Fibroblast of lung (primary cell): ENCODE measurements around the gene MYO18A.

Experiments used
- EZH2 ChIP-seq: IDR thresholded peaks from 2 replicates; pipeline ENCODE4 v1.5.1; 2012; ENCODE audit warnings: low read length, control low read depth, mild to moderate bottlenecking; ENCODE audit errors: missing control alignments
- TF ChIP-seq, protein P1 (sequence below), 2 donors: IDR thresholded peaks in 1 of 2; conservative IDR thresholded peaks in 1 of 2; 1 replicate in 1 of 2; 2 replicates in 1 of 2; pipeline ENCODE4 v1.5.1; 2011 to 2012; ENCODE audit warnings: low read length in 2 of 2, control low read depth in 1 of 2, inconsistent platforms in 1 of 2, low read depth in 1 of 2, mild to moderate bottlenecking in 1 of 2

GRCh38 chr17:29145289-29146073 is 34.7 kb downstream of the MYO18A start:
- TF ChIP-seq, protein P1, sequence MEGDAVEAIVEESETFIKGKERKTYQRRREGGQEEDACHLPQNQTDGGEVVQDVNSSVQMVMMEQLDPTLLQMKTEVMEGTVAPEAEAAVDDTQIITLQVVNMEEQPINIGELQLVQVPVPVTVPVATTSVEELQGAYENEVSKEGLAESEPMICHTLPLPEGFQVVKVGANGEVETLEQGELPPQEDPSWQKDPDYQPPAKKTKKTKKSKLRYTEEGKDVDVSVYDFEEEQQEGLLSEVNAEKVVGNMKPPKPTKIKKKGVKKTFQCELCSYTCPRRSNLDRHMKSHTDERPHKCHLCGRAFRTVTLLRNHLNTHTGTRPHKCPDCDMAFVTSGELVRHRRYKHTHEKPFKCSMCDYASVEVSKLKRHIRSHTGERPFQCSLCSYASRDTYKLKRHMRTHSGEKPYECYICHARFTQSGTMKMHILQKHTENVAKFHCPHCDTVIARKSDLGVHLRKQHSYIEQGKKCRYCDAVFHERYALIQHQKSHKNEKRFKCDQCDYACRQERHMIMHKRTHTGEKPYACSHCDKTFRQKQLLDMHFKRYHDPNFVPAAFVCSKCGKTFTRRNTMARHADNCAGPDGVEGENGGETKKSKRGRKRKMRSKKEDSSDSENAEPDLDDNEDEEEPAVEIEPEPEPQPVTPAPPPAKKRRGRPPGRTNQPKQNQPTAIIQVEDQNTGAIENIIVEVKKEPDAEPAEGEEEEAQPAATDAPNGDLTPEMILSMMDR (conservative IDR thresholded peaks at IDR 0.05 in 1 of 2, IDR thresholded peaks at IDR 0.05 in 1 of 2; ENCODE audit: low read depth in 1 of 2, low read length in 2 of 2): peak; percentile 63 to 80
- TF ChIP-seq EZH2: no peak
